Vagina (tissue), 2 donors: ENCODE data around the gene DDA1.

Experiments
- CTCF ChIP-seq, 3 experiments: fragments of 450-650 bp in 2 of 3; fragments of 200-600 bp in 1 of 3; sonication (generic) in 1 of 3; IDR thresholded peaks; one replicate each; pipeline ENCODE4 v1.5.1; 2017 to 2019; ENCODE audit warnings: antibody characterized with exemption in 3 of 3, mild to moderate bottlenecking in 2 of 3, moderate library complexity in 2 of 3
- POLR2AphosphoS5 ChIP-seq, 2 donors: sonication (generic); formaldehyde crosslinking; IDR thresholded peaks; one replicate each; pipeline ENCODE4 v1.9.0; 2017; ENCODE audit warnings: antibody characterized with exemption in 2 of 2, mild to moderate bottlenecking in 2 of 2, low read depth in 1 of 2; ENCODE audit not compliant: insufficient read depth in 1 of 2

GRCh38 chr19:17335575-17335974, 26.2 kb downstream of the DDA1 start:
- TF ChIP-seq CTCF (IDR thresholded peaks at IDR 0.05) (no peak), POLR2AphosphoS5 (IDR thresholded peaks at IDR 0.05; ENCODE audit: insufficient read depth in 1 of 2, low read depth in 1 of 2) (no peak)
